Osteocyte (in vitro differentiated cells): Measurements from ENCODE around the gene SLC26A11. TPM values are rescaled to one million over a fixed set of nuclear protein-coding genes. Genes with fewer than 3 reads are reported as not detected.

Experiments
- DNase-seq: peaks from one replicate; pipeline ENCODE4 v3.0.0; 2021; ENCODE audit warnings: mixed read lengths; ENCODE audit not compliant: unreplicated experiment; ENCODE audit errors: extremely low spot score
- H3K27ac Mint-ChIP-seq: one replicate; pipeline ENCODE4 v1.8.0; 2021; ENCODE audit warnings: mild to moderate bottlenecking, mixed read lengths; ENCODE audit not compliant: unreplicated experiment
- H3K27me3 Mint-ChIP-seq: one replicate; pipeline ENCODE4 v1.8.0; 2021; ENCODE audit warnings: mixed read lengths; ENCODE audit not compliant: unreplicated experiment
- H3K36me3 Mint-ChIP-seq: one replicate; pipeline ENCODE4 v1.8.0; 2021; ENCODE audit warnings: mixed read lengths; ENCODE audit not compliant: unreplicated experiment
- H3K4me1 Mint-ChIP-seq: one replicate; pipeline ENCODE4 v1.8.0; 2021; ENCODE audit warnings: mixed read lengths; ENCODE audit not compliant: unreplicated experiment
- H3K4me3 Mint-ChIP-seq: one replicate; pipeline ENCODE4 v1.8.0; 2021; ENCODE audit warnings: mild to moderate bottlenecking, moderate library complexity, mixed read lengths; ENCODE audit not compliant: unreplicated experiment
- H3K9me3 Mint-ChIP-seq: one replicate; pipeline ENCODE4 v1.8.0; 2021; ENCODE audit warnings: mixed read lengths; ENCODE audit not compliant: unreplicated experiment
- total RNA-seq: library from RNA; stranded (reverse); gene quantifications from 2 replicates; pipeline ENCODE4 v1.2.1, GENCODE V29; 2021
- TF ChIP-seq, protein P1 (sequence below): fragments of 200-600 bp; sonication (generic); IDR thresholded peaks from 2 replicates; pipeline ENCODE4 v1.5.0; 2021; ENCODE audit warnings: antibody characterized with exemption, mild to moderate bottlenecking, moderate library complexity

Gene SLC26A11
- total RNA-seq, 1 donor from 2014 or later = 34.7 TPM

DNA sequence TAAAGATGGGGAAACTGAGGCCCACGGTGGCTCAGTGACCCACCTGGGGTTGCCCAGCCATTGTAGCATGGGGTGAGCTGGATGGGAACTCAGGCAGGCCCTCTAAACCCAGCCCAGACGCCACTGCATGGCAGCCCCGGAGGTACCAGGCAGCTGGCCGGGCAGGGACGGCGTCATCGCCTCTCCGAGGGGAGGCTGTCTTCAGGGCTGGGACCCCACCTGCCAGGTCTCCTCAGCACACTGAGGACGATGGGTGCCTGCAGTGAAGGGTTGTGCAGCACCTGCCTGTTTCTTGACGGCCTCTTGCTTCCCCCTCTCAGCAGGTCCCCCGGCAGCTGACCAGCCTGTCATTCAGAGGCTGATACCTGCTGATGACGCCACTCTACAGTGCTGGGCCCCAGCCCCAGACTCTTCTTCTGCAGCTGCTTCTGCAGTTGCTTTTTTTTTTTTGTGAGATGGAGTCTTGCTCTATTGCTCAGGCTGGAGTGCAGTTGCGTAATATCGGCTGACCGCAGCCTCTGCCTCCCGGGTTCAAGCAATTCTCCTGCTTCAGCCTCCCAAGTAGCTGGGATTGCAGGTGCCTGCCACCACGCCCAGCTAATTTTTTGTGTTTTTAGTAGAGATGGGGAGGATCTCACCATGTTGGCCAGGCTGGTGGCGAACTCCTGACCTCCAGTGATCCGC is 65.2 kb downstream of the SLC26A11 start:
- no peak for DNase-seq
- Mint-ChIP-seq H3K4me1 (peaks cover 3% of the 10 kb centered on the region), H3K9me3 (no peaks in the 10 kb centered on the region), H3K27me3 (no peaks in the 10 kb centered on the region), H3K27ac (no peak overlapping the region), H3K4me3 (no peak overlapping the region), H3K36me3 (peaks cover 19% of the 10 kb centered on the region)
- TF ChIP-seq, protein P1, sequence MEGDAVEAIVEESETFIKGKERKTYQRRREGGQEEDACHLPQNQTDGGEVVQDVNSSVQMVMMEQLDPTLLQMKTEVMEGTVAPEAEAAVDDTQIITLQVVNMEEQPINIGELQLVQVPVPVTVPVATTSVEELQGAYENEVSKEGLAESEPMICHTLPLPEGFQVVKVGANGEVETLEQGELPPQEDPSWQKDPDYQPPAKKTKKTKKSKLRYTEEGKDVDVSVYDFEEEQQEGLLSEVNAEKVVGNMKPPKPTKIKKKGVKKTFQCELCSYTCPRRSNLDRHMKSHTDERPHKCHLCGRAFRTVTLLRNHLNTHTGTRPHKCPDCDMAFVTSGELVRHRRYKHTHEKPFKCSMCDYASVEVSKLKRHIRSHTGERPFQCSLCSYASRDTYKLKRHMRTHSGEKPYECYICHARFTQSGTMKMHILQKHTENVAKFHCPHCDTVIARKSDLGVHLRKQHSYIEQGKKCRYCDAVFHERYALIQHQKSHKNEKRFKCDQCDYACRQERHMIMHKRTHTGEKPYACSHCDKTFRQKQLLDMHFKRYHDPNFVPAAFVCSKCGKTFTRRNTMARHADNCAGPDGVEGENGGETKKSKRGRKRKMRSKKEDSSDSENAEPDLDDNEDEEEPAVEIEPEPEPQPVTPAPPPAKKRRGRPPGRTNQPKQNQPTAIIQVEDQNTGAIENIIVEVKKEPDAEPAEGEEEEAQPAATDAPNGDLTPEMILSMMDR = no peak

DNA sequence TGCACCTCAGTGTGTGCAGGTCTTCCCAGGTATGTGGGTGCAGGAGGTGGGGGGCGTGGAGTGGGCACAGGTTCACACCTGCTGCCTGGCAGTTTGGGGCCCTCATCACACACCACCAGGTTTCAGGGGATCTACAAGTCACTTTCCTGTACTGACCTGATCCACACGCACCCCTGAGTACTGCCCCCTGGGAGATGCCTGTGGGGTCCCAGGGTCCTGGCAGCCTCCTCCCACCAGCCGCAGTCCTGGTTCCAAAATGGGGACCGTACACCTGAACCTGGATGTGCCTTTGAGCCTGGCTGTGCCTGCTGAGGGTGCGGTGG is 66.4 kb downstream of the SLC26A11 start:
- no peak overlapping the region for H3K4me3 Mint-ChIP-seq
- H3K36me3 Mint-ChIP-seq = peaks cover 26% of the 10 kb centered on the region
- DNase-seq = no peak
- peaks cover 3% of the 10 kb centered on the region for H3K4me1 Mint-ChIP-seq
- H3K27me3 Mint-ChIP-seq = no peaks in the 10 kb centered on the region
- H3K27ac Mint-ChIP-seq = no peak overlapping the region
- no peaks in the 10 kb centered on the region for H3K9me3 Mint-ChIP-seq
- TF ChIP-seq, protein P1 = no peak

DNA sequence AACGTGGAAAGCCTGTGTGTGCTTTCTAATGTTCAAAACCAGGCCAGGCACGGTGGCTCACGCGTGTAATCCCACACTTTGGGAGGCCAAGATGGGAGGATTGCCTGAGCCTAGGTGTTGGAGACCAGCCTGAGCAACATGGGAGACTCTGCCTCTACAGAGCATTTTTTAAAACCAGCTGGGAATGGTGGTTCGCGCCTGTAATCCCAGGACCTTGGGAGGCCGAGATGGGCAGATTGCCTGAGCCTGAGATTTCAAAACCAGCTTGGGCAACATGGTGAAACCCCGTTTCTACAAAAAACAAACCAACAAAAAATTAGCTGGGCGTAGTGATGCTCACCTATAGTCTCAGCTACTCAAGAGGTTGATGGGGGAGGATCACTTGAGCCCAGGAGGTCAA is 66.8 kb downstream of the SLC26A11 start:
- Mint-ChIP-seq H3K4me1 (peaks cover 3% of the 10 kb centered on the region), H3K36me3 (peaks cover 31% of the 10 kb centered on the region), H3K4me3 (no peak overlapping the region), H3K27me3 (no peaks in the 10 kb centered on the region), H3K27ac (no peak overlapping the region), H3K9me3 (no peaks in the 10 kb centered on the region)
- TF ChIP-seq, protein P1 = no peak
- no peak for DNase-seq

DNA sequence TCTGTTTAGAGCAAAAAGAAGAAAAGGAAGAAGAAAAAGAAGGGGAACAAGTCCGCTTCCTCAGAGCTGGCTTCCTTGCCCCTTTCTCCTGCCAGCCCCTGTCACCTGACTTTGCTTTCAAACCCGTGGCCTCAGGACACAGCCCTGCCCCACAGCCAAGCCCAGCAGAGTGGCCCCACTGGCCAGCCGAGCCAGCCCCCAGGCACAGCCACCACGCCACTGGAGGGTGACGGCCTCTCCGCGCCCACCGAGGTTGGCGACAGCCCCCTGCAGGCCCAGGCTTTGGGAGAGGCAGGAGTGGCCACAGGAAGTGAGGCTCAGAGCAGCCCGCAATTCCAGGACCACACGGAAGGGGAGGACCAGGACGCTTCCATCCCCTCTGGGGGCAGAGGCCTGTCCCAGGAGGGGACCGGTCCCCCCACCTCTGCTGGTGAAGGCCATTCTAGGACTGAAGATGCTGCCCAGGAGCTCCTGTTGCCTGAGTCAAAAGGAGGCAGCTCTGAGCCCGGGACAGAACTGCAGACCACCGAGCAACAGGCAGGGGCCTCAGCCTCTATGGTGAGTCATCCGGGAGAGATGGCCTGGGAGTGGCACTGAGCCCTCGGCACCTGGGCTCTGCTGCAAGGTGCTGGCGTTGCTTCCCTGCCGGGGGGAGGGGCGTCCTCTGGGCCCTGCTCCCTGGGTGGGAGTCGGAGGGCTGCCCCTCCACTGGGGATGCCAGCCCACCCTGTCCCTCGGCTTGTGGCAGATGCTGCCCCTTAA is 67.8 kb downstream of the SLC26A11 start:
- Mint-ChIP-seq H3K27ac (no peak overlapping the region), H3K4me1 (peaks cover 3% of the 10 kb centered on the region), H3K27me3 (no peaks in the 10 kb centered on the region), H3K9me3 (no peaks in the 10 kb centered on the region), H3K4me3 (no peak overlapping the region), H3K36me3 (peaks cover 38% of the 10 kb centered on the region)
- DNase-seq = no peak
- TF ChIP-seq, protein P1 = no peak

DNA sequence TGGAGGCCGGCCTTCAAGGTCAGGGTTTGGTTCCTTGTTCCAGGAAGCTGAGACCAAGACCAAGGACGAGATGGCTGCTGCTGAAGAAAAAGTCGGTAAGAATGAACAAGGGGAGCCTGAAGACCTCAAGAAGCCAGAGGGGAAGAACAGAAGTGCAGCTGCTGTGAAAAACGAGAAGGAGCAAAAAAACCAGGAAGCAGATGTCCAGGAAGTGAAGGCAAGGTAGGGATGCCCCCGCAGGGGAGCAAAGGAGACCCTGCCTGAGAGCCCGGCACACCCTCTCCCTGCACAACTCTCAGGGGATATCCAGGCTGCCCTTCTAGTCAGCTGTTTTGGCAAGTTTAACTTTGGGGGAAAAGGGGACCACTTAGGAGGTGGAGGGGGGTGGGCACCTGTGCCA is 69.4 kb downstream of the SLC26A11 start:
- Mint-ChIP-seq H3K27me3 (no peaks in the 10 kb centered on the region), H3K4me1 (peaks cover under 1% of the 10 kb centered on the region), H3K27ac (no peak overlapping the region), H3K36me3 (peaks cover 43% of the 10 kb centered on the region), H3K4me3 (no peak overlapping the region), H3K9me3 (no peaks in the 10 kb centered on the region)
- DNase-seq = no peak
- TF ChIP-seq, protein P1 = no peak
